ENCODE results near the gene HDAC3. TPM values are rescaled to one million over a fixed set of nuclear protein-coding genes. Genes with fewer than 3 reads are reported as not detected.

Gene HDAC3
- total and polyA plus RNA-seq, 7 experiments from 2014 or later = 70.0 to 102 (median 87.4) TPM

GRCh38 chr5:141635646-141636045, 1.0 kb downstream of the HDAC3 start:
- DNase-seq (no peak), ATAC-seq (no peak)
- H3K27me3 ChIP-seq (ENCODE audit: control insufficient read depth in 2 of 2, insufficient read depth in 2 of 2, low read length in 2 of 2) = no peaks in the 10 kb centered on the region
- intact Hi-C loops (cut with micrococcal nuclease) = loop anchor here (1.0 to 10.0 kb wide), 14 partner anchors 16 to 1369 kb away; partner anchors contain the start of genes ANKHD1 (in 2 of the 2), APBB3 (in 1 of the 2), ARHGAP26 (in 1 of the 2) and DELE1 (in 1 of the 2)
- Mint-ChIP-seq H3K27me3 (no peaks in the 10 kb centered on the region), H3K9me3 (no peaks in the 10 kb centered on the region), H3K4me3 (peak overlapping the region; percentile 89 to 98 (median 92)), H3K4me1 (peaks cover 28 to 57% (median 46%) of the 10 kb centered on the region in 7 donors), H3K27ac (peak overlapping the region in 7 of 9 donors; percentile 72 to 94 (median 85)), H3K36me3 (peaks cover 0 to 12% (median 10%) of the 10 kb centered on the region in 5 donors)
- H3K9me3 ChIP-seq (ENCODE audit: control insufficient read depth in 2 of 3, low read length in 3 of 3) = no peaks in the 10 kb centered on the region
- CTCF ChIA-PET = interaction anchor here (0.6 to 5.1 kb wide), 8 partner anchors 16 to 956 kb away, joined by 3 to 33 read pairs (median 4); partner anchors contain the start of gene DIAPH1
- H3K4me1 ChIP-seq (ENCODE audit: control insufficient read depth in 2 of 2, insufficient read depth in 2 of 2, low read length in 2 of 2) = peaks cover 23 to 24% of the 10 kb centered on the region in 2 donors
- peaks cover 0 to 22% (median 0%) of the 10 kb centered on the region in 3 experiments for H3K36me3 ChIP-seq (ENCODE audit: control insufficient read depth in 2 of 3, insufficient read depth in 3 of 3, low read length in 3 of 3)
- peak overlapping the region; percentile 81 for H3K4me3 ChIP-seq (ENCODE audit: low read length)
- POLR2A ChIA-PET = interaction anchor here (0.8 to 5.0 kb wide), 13 partner anchors 8 to 310 kb away, joined by 3 to 54 read pairs (median 6); partner anchors contain the start of genes DIAPH1 and FCHSD1
- peak overlapping the region; percentile 88 for H3K27ac ChIP-seq (ENCODE audit: low read depth, low read length)

DNA sequence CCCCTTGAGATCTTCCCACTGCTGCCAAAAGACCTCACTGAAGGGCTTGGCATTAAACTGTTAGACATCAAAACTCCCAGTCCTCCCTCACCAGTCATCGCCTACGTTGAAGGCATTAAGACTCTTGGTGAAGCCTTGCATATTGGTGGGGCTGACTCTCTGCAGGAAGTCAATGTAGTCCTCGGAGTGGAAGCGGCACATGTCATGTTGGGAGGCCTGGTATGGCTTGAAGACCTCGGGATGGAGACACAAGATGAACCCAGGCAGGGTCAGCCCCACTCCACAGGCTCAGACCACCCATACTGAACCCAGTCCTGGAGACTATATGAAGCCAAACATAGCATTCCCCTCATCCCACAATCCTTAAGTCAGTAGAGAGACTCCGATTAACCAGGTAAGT, 1.9 kb downstream of the HDAC3 start:
- H3K9me3 Mint-ChIP-seq = no peaks in the 10 kb centered on the region
- DNase-seq (no peak), ATAC-seq (no peak)
- Histone ChIP-seq H3K4me3 (ENCODE audit: low read length) (no peak overlapping the region), H3K36me3 (ENCODE audit: control insufficient read depth in 2 of 3, insufficient read depth in 3 of 3, low read length in 3 of 3) (peaks cover 0 to 24% (median 6%) of the 10 kb centered on the region in 3 experiments), H3K27me3 (ENCODE audit: control insufficient read depth in 2 of 2, insufficient read depth in 2 of 2, low read length in 2 of 2) (no peaks in the 10 kb centered on the region), H3K9me3 (ENCODE audit: control insufficient read depth in 2 of 3, low read length in 3 of 3) (no peaks in the 10 kb centered on the region), H3K4me1 (ENCODE audit: control insufficient read depth in 2 of 2, insufficient read depth in 2 of 2, low read length in 2 of 2) (peaks cover 23 to 24% of the 10 kb centered on the region in 2 donors), H3K27ac (ENCODE audit: low read depth, low read length) (no peak overlapping the region)
- H3K27me3 Mint-ChIP-seq = no peaks in the 10 kb centered on the region
- peak overlapping the region; percentile 89 to 98 (median 92) for H3K4me3 Mint-ChIP-seq
- ChIA-PET CTCF (interaction anchor here (0.8 to 5.1 kb wide), 4 partner anchors 15 to 326 kb away, joined by 3 to 33 read pairs (median 4); partner anchors contain the start of gene DIAPH1), POLR2A (interaction anchor here (1.3 to 5.0 kb wide), 5 partner anchors 10 to 54 kb away, joined by 3 to 54 read pairs (median 17); partner anchors contain the start of gene DIAPH1)
- intact Hi-C loops (cut with micrococcal nuclease) = loop anchor here (5.0 to 10.0 kb wide), 5 partner anchors 122 to 1370 kb away; partner anchors contain the start of genes APBB3 (in 1 of the 2), ARHGAP26 (in 1 of the 2), EIF4EBP3 (in 1 of the 2) and SLC35A4 (in 1 of the 2)
- H3K4me1 Mint-ChIP-seq = peaks cover 28 to 57% (median 46%) of the 10 kb centered on the region in 7 donors
- peak overlapping the region in 6 of 9 donors; percentile 21 to 93 (median 58) for H3K27ac Mint-ChIP-seq
- H3K36me3 Mint-ChIP-seq = peaks cover 0 to 18% (median 14%) of the 10 kb centered on the region in 5 donors

- H3K4me3 Mint-ChIP-seq = peak overlapping the region in 9 of 10 donors; percentile 0 to 90 (median 19)
- POLR2A ChIA-PET = interaction anchor here (0.8 to 5.0 kb wide), 6 partner anchors 9 to 53 kb away, joined by 3 to 54 read pairs (median 9); partner anchors contain the start of genes DIAPH1 and FCHSD1
- H3K36me3 Mint-ChIP-seq = peaks cover 3 to 25% (median 18%) of the 10 kb centered on the region in 5 donors
- peaks cover 6 to 31% (median 10%) of the 10 kb centered on the region in 3 experiments for H3K36me3 ChIP-seq (ENCODE audit: control insufficient read depth in 2 of 3, insufficient read depth in 3 of 3, low read length in 3 of 3)
- H3K4me1 Mint-ChIP-seq = peaks cover 28 to 57% (median 45%) of the 10 kb centered on the region in 7 donors
- H3K27ac Mint-ChIP-seq = peak overlapping the region in 4 of 9 donors; percentile 3 to 26 (median 6)
- no peak overlapping the region for H3K27ac ChIP-seq (ENCODE audit: low read depth, low read length)
- DNase-seq = no peak
- CTCF ChIA-PET = interaction anchor here (0.7 to 5.1 kb wide), 3 partner anchors 9 to 42 kb away, joined by 3 to 33 read pairs (median 4); partner anchors contain the start of gene DIAPH1
- intact Hi-C loops (cut with micrococcal nuclease) = loop anchor here in 1 of 2 donors (10.0 kb wide), 1 partner anchor 1371 kb away; no protein-coding TSS in a partner anchor
- no peaks in the 10 kb centered on the region for H3K27me3 Mint-ChIP-seq
- no peaks in the 10 kb centered on the region for H3K9me3 Mint-ChIP-seq
- peaks cover 23 to 24% of the 10 kb centered on the region in 2 donors for H3K4me1 ChIP-seq (ENCODE audit: control insufficient read depth in 2 of 2, insufficient read depth in 2 of 2, low read length in 2 of 2)
- H3K9me3 ChIP-seq (ENCODE audit: control insufficient read depth in 2 of 3, low read length in 3 of 3) = no peaks in the 10 kb centered on the region
- ATAC-seq = no peak
- H3K27me3 ChIP-seq (ENCODE audit: control insufficient read depth in 2 of 2, insufficient read depth in 2 of 2, low read length in 2 of 2) = no peaks in the 10 kb centered on the region
- H3K4me3 ChIP-seq (ENCODE audit: low read length) = no peak overlapping the region
Measured at GRCh38 chr5:141633871-141634561, 2.6 kb downstream of the HDAC3 start.

DNA sequence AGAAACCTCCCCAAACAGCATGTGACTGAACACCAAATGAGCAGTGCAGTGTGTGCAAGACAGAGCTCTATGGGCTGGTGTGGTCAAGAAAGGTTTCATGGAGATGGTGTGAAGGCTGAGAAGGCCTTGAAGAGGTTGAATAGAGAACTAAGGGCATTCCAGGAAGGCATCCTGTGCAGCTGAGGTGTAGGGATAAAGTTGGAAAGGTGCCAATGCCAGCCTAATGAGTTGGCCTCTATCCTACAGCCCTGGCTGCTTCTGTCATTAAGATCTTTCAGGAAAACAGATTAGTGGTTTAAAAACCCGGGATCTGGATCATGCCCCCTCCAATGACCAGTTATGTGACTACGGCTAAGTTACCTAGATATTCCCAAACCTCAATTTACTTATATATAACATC, 4.0 kb downstream of the HDAC3 start:
- no peak overlapping the region for H3K27ac ChIP-seq (ENCODE audit: low read depth, low read length)
- H3K4me3 Mint-ChIP-seq = no peak overlapping the region
- H3K36me3 ChIP-seq (ENCODE audit: control insufficient read depth in 2 of 3, insufficient read depth in 3 of 3, low read length in 3 of 3) = peaks cover 11 to 44% (median 17%) of the 10 kb centered on the region in 3 experiments
- no peaks in the 10 kb centered on the region for H3K9me3 ChIP-seq (ENCODE audit: control insufficient read depth in 2 of 3, low read length in 3 of 3)
- H3K36me3 Mint-ChIP-seq = peaks cover 8 to 37% (median 20%) of the 10 kb centered on the region in 5 donors
- no peaks in the 10 kb centered on the region for H3K27me3 ChIP-seq (ENCODE audit: control insufficient read depth in 2 of 2, insufficient read depth in 2 of 2, low read length in 2 of 2)
- H3K27me3 Mint-ChIP-seq = no peaks in the 10 kb centered on the region
- DNase-seq (no peak), ATAC-seq (no peak)
- intact Hi-C loops (cut with micrococcal nuclease) = loop anchor here in 1 of 2 donors (10.0 kb wide), 1 partner anchor 1372 kb away; no protein-coding TSS in a partner anchor
- ChIA-PET POLR2A (interaction anchor here (5.0 kb wide), 1 partner anchor 14 kb away, joined by 54 read pairs; the partner anchor contains the start of gene DIAPH1), CTCF (interaction anchor here (1.0 to 4.9 kb wide), 2 partner anchors 13 to 40 kb away, joined by 6 to 20 read pairs; partner anchors contain the start of gene DIAPH1)
- peaks cover 28 to 46% (median 37%) of the 10 kb centered on the region in 7 donors for H3K4me1 Mint-ChIP-seq
- H3K9me3 Mint-ChIP-seq = no peaks in the 10 kb centered on the region
- H3K27ac Mint-ChIP-seq = peak overlapping the region in 2 of 9 donors; percentile 32 to 33
- no peak overlapping the region for H3K4me3 ChIP-seq (ENCODE audit: low read length)
- H3K4me1 ChIP-seq (ENCODE audit: control insufficient read depth in 2 of 2, insufficient read depth in 2 of 2, low read length in 2 of 2) = peaks cover 17 to 18% of the 10 kb centered on the region in 2 donors

DNA sequence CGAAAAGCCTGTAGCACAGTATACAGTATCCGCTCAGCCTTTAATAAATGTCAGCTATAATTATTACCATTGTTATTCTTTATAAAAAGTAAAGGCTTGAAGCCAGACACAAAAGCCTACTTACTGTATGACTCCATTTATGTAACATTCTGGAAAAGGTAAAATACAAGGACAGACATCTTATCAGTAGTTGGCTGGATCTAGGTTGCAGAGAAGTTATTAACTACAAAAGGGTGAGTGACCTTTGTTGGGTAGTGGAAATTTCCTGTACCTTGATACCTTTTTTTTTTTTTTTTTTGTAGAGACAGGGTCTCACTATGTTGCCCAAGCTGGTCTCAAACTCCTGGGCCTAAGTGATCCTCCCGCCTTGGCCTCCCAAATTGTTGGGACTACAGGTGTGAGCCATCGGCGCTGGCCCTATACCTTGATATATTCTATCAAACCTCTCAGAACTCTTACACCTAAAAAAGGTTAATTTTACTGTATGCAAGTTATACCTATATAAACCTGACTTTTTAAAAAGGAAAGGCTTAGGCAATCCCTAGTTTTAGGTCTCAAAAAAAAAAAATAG, 6.0 kb downstream of the HDAC3 start:
- no peak for ATAC-seq
- Mint-ChIP-seq H3K9me3 (no peaks in the 10 kb centered on the region), H3K27me3 (no peaks in the 10 kb centered on the region), H3K27ac (peak overlapping the region in 1 of 9 donors; percentile 52), H3K36me3 (peaks cover 10 to 48% (median 24%) of the 10 kb centered on the region in 5 donors), H3K4me1 (peaks cover 23 to 40% (median 32%) of the 10 kb centered on the region in 7 donors), H3K4me3 (no peak overlapping the region)
- H3K27me3 ChIP-seq (ENCODE audit: control insufficient read depth in 2 of 2, insufficient read depth in 2 of 2, low read length in 2 of 2) = no peaks in the 10 kb centered on the region
- H3K27ac ChIP-seq (ENCODE audit: low read depth, low read length) = no peak overlapping the region
- no peak for DNase-seq
- CTCF ChIA-PET = interaction anchor here (1.1 to 4.9 kb wide), 3 partner anchors 11 to 339 kb away, joined by 3 to 20 read pairs (median 3); partner anchors contain the start of genes DIAPH1 and RNF14
- peaks cover 14 to 46% (median 20%) of the 10 kb centered on the region in 3 experiments for H3K36me3 ChIP-seq (ENCODE audit: control insufficient read depth in 2 of 3, insufficient read depth in 3 of 3, low read length in 3 of 3)
- POLR2A ChIA-PET = interaction anchor here (0.6 to 1.3 kb wide), 3 partner anchors 11 to 13 kb away, joined by 3 to 5 read pairs (median 3); partner anchors contain the start of gene DIAPH1
- no peak overlapping the region for H3K4me3 ChIP-seq (ENCODE audit: low read length)
- H3K4me1 ChIP-seq (ENCODE audit: control insufficient read depth in 2 of 2, insufficient read depth in 2 of 2, low read length in 2 of 2) = peaks cover 10 to 13% of the 10 kb centered on the region in 2 donors
- intact Hi-C loops (cut with micrococcal nuclease) = loop anchor here in 1 of 2 donors (10.0 kb wide), 1 partner anchor 1374 kb away; no protein-coding TSS in a partner anchor
- no peaks in the 10 kb centered on the region for H3K9me3 ChIP-seq (ENCODE audit: control insufficient read depth in 2 of 3, low read length in 3 of 3)
